OCI-LY3 (cell line): ENCODE data around the gene NME9.

Source experiments
- H2AFZ ChIP-seq: fragments of 200-600, 300-600 bp; shearing (Covaris generic); 2 replicates; pipeline ENCODE4 v1.6.0; 2014; ENCODE audit warnings: antibody characterized with exemption, low read depth, low read length
- H3K27ac ChIP-seq: fragments of 200-600, 300-600 bp; sonication (generic); 2 replicates; pipeline ENCODE4 v1.5.1; 2014; ENCODE audit warnings: mild to moderate bottlenecking, low read length, moderate library complexity, mixed read lengths
- H3K27me3 ChIP-seq: fragments of 200-600, 300-600 bp; sonication (generic); 2 replicates; pipeline ENCODE4 v1.6.1; 2014; ENCODE audit warnings: low read depth, low read length, mixed read lengths
- H3K36me3 ChIP-seq: fragments of 200-600, 300-600 bp; sonication (generic); replicated peaks from 2 replicates; pipeline ENCODE3; 2014; ENCODE audit warnings: low read depth, low read length, mixed read lengths
- H3K4me1 ChIP-seq: fragments of 300-600, 200-600 bp; sonication (generic); 2 replicates; pipeline ENCODE4 v1.6.1; 2014; ENCODE audit warnings: low read length, mixed read lengths
- H3K4me2 ChIP-seq: fragments of 200-600, 300-600 bp; sonication (generic); 2 replicates; pipeline ENCODE4 v1.6.1; 2014; ENCODE audit warnings: low read length, mixed read lengths
- H3K4me3 ChIP-seq: fragments of 300-600, 200-600 bp; sonication (generic); 2 replicates; pipeline ENCODE4 v1.5.1; 2014; ENCODE audit warnings: antibody characterized with exemption, mild to moderate bottlenecking, low read length, moderate library complexity
- H3K79me2 ChIP-seq: fragments of 300-600, 200-600 bp; shearing (Covaris generic); 2 replicates; pipeline ENCODE4 v1.6.1; 2014; ENCODE audit warnings: mild to moderate bottlenecking, low read length, mixed read lengths
- H3K9ac ChIP-seq: fragments of 300-600, 200-600 bp; shearing (Covaris generic); 2 replicates; pipeline ENCODE4 v1.6.0; 2014; ENCODE audit warnings: mild to moderate bottlenecking, low read length, moderate library complexity
- H3K9me3 ChIP-seq: fragments of 200-600, 300-600 bp; shearing (Covaris generic); 2 replicates; pipeline ENCODE4 v1.6.1; 2014; ENCODE audit warnings: low read length, mixed read lengths; ENCODE audit not compliant: insufficient read depth
- H4K20me1 ChIP-seq: fragments of 200-600, 300-600 bp; sonication (generic); 2 replicates; pipeline ENCODE4 v1.6.1; 2016; ENCODE audit warnings: low read length, mixed read lengths; ENCODE audit not compliant: insufficient read depth
- CTCF ChIP-seq: fragments of 200-600, 300-600 bp; sonication (generic); IDR thresholded peaks from 2 replicates; pipeline ENCODE4 v1.5.1; 2014; ENCODE audit warnings: antibody characterized with exemption, low read length, low read depth
- EZH2phosphoT487 ChIP-seq: fragments of 200-600 bp; shearing (Covaris generic); IDR thresholded peaks from 2 replicates; pipeline ENCODE4 v1.6.1; 2018; ENCODE audit warnings: antibody characterized with exemption, mixed run types, low read depth

Gene NME9

DNA sequence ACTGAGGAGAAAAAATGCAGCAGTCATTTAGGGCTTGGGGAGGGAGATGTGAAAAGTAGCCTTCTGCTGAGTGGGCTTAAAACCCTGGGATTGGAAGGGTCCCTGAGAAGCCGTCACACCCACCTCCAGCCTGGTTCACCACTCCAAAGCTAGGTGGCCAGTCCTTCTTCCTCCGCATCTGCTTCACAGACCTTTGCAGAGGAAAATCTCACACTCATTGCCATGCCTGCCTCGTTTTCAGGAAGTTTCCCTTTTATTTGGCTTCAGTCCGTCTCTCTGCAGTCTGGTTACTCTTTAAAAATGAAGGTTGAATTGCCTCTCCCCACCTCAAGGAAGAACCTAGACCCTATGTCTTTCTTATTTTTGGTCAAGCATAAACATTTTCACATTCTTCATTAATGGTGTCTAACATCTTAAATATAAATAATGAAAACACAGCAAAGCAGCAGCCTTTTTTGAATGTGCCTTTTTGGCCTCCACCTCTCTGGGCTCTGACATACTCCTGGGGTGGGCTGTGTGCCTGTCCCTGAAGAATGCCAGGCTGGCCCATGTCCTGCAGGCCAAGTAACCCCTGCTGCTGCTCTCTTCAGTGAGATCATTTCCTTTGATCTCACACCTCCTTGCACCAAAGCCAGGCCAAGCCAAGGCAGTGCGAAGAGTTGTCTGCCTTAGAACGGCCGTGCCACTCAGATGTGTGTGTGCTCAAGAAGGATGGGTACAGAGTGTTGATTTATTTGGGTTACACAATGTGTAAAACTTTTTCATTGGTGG is 29.7 kb upstream of the NME9 start:
- Histone ChIP-seq H2AFZ (no peak overlapping the region), H3K9ac (no peak overlapping the region), H3K27me3 (peaks cover 77% of the 10 kb centered on the region), H3K36me3 (no peaks in the 10 kb centered on the region), H3K9me3 (no peaks in the 10 kb centered on the region), H3K27ac (no peak overlapping the region), H3K79me2 (no peaks in the 10 kb centered on the region), H3K4me3 (no peak overlapping the region), H4K20me1 (peaks cover 3% of the 10 kb centered on the region; the same call in 1 of the 2 replicates), H3K4me1 (no peaks in the 10 kb centered on the region), H3K4me2 (no peak overlapping the region)
- TF ChIP-seq CTCF (no peak), EZH2phosphoT487 (no peak)

GRCh38 chr3:138356730-138357405 is 27.2 kb upstream of the NME9 start:
- Histone ChIP-seq H4K20me1 (peaks cover 3% of the 10 kb centered on the region; the same call in 1 of the 2 replicates), H3K27me3 (peaks cover 79% of the 10 kb centered on the region), H3K9me3 (no peaks in the 10 kb centered on the region), H3K4me3 (no peak overlapping the region), H2AFZ (no peak overlapping the region), H3K79me2 (no peaks in the 10 kb centered on the region), H3K36me3 (no peaks in the 10 kb centered on the region), H3K9ac (no peak overlapping the region), H3K27ac (no peak overlapping the region), H3K4me1 (no peaks in the 10 kb centered on the region), H3K4me2 (no peak overlapping the region)
- no peak for TF ChIP-seq CTCF
- TF ChIP-seq EZH2phosphoT487 = no peak

GRCh38 chr3:138355071-138355470 is 25.4 kb upstream of the NME9 start:
- no peaks in the 10 kb centered on the region for H3K79me2 ChIP-seq
- no peak overlapping the region for H3K9ac ChIP-seq
- peaks cover 1% of the 10 kb centered on the region; the same call in 1 of the 2 replicates for H4K20me1 ChIP-seq
- no peak for TF ChIP-seq CTCF
- TF ChIP-seq EZH2phosphoT487 = no peak
- no peak overlapping the region for H3K4me2 ChIP-seq
- H3K9me3 ChIP-seq = no peaks in the 10 kb centered on the region
- no peaks in the 10 kb centered on the region for H3K36me3 ChIP-seq
- H3K27me3 ChIP-seq = peaks cover 77% of the 10 kb centered on the region
- H3K4me1 ChIP-seq = no peaks in the 10 kb centered on the region
- no peak overlapping the region for H3K27ac ChIP-seq
- H3K4me3 ChIP-seq = no peak overlapping the region
- no peak overlapping the region for H2AFZ ChIP-seq

DNA sequence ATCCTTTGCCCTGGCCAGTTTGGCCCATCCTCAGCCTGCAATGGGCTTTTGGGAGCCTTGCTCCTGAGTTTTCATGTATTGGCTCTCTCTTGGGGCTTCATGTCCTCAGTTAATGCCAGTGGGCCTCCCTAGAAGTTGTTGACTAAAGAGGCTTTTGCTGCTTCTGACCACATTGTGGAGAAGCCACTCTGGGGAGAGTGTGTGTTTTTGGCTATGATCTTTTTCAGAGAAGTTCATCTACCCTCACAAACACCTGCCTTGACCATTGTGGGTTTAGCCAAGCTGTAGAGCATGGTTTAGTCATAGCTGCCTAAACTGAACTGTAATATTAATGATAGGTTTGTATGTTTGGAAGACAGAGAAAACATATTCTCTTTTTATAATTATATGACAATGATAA is 24.7 kb upstream of the NME9 start:
- Histone ChIP-seq H3K27me3 (peaks cover 77% of the 10 kb centered on the region), H3K4me1 (no peaks in the 10 kb centered on the region), H3K27ac (no peak overlapping the region), H3K36me3 (no peaks in the 10 kb centered on the region), H4K20me1 (no peaks in the 10 kb centered on the region), H3K9ac (no peak overlapping the region), H3K4me3 (no peak overlapping the region), H2AFZ (no peak overlapping the region), H3K79me2 (no peaks in the 10 kb centered on the region), H3K9me3 (no peaks in the 10 kb centered on the region), H3K4me2 (no peak overlapping the region)
- no peak for TF ChIP-seq EZH2phosphoT487
- no peak for TF ChIP-seq CTCF
